ENCODE results near the gene LTA.

LTA gene

GRCh38 chr6:31572041-31572911 lies at the start of gene LTA:
LTA (plus strand) TSS chr6:31572289; CDS start chr6:31572743, 454 bp downstream.
- no peaks in the 10 kb centered on the region for H3K9me3 ChIP-seq
- H3K36me3 ChIP-seq: no peaks in the 10 kb centered on the region
- DNase-seq: no peak
- intact Hi-C loops (cut with DNase I; ENCODE audit: low total_unique reads): no loop called here
- no peak within 1 kb of the TSS for H3K27ac ChIP-seq
- H3K4me1 ChIP-seq: no peaks in the 10 kb centered on the region
- no peak for TF ChIP-seq CTCF (IDR thresholded peaks at IDR 0.05)
- H3K27me3 ChIP-seq: peaks cover 0 to 32% of the 10 kb centered on the region in 2 donors
- no peak within 1 kb of the TSS for H3K4me3 ChIP-seq

- no peak overlapping the region for H3K4me3 ChIP-seq
- H3K9me3 ChIP-seq: no peaks in the 10 kb centered on the region
- H3K27ac ChIP-seq: no peak overlapping the region
- TF ChIP-seq CTCF (IDR thresholded peaks at IDR 0.05): no peak
- intact Hi-C loops (cut with DNase I; ENCODE audit: low total_unique reads): no loop called here
- no peaks in the 10 kb centered on the region for H3K4me1 ChIP-seq
- no peak for DNase-seq
- peaks cover 9 to 14% (median 13%) of the 10 kb centered on the region in 3 donors for H3K36me3 ChIP-seq
- no peaks in the 10 kb centered on the region for H3K27me3 ChIP-seq
Observed at GRCh38 chr6:31525553-31525931, 46.5 kb upstream of the LTA start.

GRCh38 chr6:31525932-31526591 lies 46.0 kb upstream of the LTA start:
- intact Hi-C loops (cut with DNase I; ENCODE audit: low total_unique reads): no loop called here
- no peak for DNase-seq
- Histone ChIP-seq H3K9me3 (no peaks in the 10 kb centered on the region), H3K27ac (no peak overlapping the region), H3K36me3 (peaks cover 10 to 19% (median 18%) of the 10 kb centered on the region in 3 donors), H3K4me3 (no peak overlapping the region), H3K4me1 (no peaks in the 10 kb centered on the region), H3K27me3 (no peaks in the 10 kb centered on the region)
- no peak for TF ChIP-seq CTCF (IDR thresholded peaks at IDR 0.05)

GRCh38 chr6:31528307-31528777 lies 43.7 kb upstream of the LTA start:
- Histone ChIP-seq H3K4me3 (no peak overlapping the region), H3K4me1 (no peaks in the 10 kb centered on the region), H3K36me3 (peaks cover 26 to 42% (median 41%) of the 10 kb centered on the region in 3 donors), H3K27ac (no peak overlapping the region), H3K9me3 (no peaks in the 10 kb centered on the region), H3K27me3 (no peaks in the 10 kb centered on the region)
- TF ChIP-seq CTCF (IDR thresholded peaks at IDR 0.05): no peak
- intact Hi-C loops (cut with DNase I; ENCODE audit: low total_unique reads): no loop called here
- no peak for DNase-seq

- no peak for DNase-seq
- no peaks in the 10 kb centered on the region for H3K9me3 ChIP-seq
- no peak within 1 kb of the TSS for H3K4me3 ChIP-seq
- no peaks in the 10 kb centered on the region for H3K27me3 ChIP-seq
- TF ChIP-seq CTCF (IDR thresholded peaks at IDR 0.05): no peak
- H3K36me3 ChIP-seq: peaks cover 31 to 47% (median 47%) of the 10 kb centered on the region in 3 donors
- no peak within 1 kb of the TSS for H3K27ac ChIP-seq
- H3K4me1 ChIP-seq: no peaks in the 10 kb centered on the region
- intact Hi-C loops (cut with DNase I; ENCODE audit: low total_unique reads): no loop called here
Observed at GRCh38 chr6:31528821-31529328, 43.2 kb upstream of the LTA start, which contains the start of gene MCCD1. MCCD1 (plus strand) TSS chr6:31528962; CDS start chr6:31529015, 53 bp downstream.

Measured in tibial artery (tissue), 4 donors.